GM21526 (cell line): Measurements from ENCODE around the gene CCS.
"Not testable (repeated sequence)": the region's sequence is repeated elsewhere in the genome, so short reads cannot be mapped to it uniquely, and the experiment has no call there.

Experiments
- ATAC-seq: cut with Tn5 transposase; IDR thresholded peaks from one replicate; pipeline ENCODE4 v1.9.1; 2021; ENCODE audit warnings: moderate library complexity; ENCODE audit not compliant: unreplicated experiment, low FRiP score

Gene CCS, protein sequence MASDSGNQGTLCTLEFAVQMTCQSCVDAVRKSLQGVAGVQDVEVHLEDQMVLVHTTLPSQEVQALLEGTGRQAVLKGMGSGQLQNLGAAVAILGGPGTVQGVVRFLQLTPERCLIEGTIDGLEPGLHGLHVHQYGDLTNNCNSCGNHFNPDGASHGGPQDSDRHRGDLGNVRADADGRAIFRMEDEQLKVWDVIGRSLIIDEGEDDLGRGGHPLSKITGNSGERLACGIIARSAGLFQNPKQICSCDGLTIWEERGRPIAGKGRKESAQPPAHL

DNA sequence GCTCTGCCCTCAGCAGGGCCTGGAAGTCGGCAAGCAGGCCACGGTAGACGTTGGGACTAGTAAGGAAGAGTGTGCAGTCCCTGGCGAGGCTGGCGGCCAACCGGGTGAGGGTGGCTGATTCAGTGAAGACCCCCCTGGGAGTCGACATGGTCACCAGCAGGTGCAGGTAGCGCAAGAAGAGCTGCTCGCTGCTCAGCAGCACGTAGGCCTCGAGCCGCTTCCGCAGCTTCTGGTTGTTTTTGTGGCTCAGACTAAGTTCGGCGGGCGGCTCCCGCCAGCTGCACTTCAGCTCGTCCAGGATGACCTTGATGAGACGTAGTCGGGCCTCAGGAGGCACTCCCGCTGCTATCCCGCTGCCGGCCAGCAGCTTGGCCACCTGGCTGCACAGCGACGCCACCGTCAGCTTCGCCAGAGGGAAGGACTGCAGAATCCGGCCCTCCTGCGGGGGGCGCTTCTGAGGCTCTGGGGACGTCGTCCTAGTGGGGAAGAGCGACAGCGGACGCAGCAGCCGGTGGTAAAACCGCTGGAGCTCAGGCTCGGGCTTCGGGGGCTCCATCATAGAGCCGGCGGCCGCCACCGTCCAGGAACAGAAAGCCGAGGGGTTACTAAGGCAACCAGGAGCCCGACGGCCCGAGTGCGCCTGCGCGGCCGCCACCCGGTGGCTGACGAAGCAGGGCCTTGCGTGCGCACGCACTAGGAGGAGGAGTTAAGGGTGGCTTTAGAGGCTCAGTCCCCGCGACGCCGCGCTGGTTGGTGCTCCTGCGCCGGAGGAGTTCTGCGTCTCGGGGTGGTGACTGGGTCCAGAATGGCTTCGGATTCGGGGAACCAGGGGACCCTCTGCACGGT is at the start of gene CCS, which contains the start of gene CCDC87:
CCS (plus strand) TSS at position 729 of the 846 bp plus-strand sequence; CDS start at position 806, 77 bp downstream.
CCDC87 (minus strand) TSS at position 607 of the 846 bp plus-strand sequence; CDS start at position 559, 48 bp downstream.
- ATAC-seq: peak; percentile 83

DNA sequence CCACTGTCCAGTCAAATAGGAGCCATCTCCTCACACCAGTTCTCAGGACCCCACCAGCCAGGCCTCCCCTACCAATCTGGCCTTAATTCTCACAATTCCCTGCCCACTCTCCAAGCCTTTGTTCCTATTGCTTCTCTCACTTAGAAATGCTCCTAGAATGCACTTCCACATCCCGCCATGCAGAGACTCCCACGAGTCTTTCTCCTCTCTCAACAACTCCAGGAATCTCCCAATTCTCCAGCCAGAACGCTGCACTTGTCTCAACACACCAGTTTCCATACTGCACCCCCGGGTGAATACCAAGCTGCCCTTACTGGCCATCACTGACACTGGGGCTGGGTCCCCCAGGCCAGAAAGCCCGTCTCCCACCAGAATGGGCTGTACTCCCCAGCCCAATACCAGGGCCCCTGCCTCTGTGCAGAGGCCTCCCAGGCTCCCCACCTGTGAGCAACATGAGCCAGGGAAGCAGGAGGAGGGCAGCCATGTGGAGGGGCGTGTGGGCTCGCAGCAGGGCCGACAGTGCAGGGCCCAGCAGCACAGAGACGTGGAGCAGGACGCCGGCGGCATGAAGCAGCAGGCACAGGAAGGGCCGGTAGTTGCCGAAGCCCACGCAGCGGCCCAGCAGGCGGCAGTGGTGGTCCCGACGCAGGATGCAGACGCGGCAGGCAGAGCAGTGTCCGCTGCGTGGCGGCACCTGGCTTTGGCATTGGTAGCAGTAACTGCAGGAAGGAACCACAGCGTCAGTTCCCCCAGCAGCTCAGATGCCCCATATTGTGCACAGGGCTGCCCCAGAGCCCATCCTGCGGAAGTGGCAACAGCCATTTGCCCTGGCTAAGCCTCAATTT is 49.5 kb upstream of the CCS start:
- no peak for ATAC-seq

DNA sequence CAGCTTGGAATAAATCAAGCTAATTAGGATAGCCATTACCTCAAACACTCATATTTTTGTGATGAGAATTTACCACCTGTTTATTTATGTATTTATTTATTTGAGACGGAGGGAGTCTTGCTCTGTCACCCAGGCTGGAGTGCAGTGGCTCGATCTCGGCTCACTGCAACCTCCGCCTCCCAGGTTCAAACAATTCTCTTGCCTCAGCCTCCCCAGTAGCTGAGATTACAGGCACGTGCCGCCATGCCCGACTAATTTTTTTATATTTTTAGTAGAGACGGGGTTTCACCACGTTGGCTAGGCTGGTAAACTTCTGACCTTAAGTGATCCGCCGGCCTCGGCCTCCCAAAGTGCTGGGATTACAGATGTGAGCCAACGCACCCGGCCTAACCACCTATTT is 48.0 kb upstream of the CCS start:
- not testable (repeated sequence) for ATAC-seq

DNA sequence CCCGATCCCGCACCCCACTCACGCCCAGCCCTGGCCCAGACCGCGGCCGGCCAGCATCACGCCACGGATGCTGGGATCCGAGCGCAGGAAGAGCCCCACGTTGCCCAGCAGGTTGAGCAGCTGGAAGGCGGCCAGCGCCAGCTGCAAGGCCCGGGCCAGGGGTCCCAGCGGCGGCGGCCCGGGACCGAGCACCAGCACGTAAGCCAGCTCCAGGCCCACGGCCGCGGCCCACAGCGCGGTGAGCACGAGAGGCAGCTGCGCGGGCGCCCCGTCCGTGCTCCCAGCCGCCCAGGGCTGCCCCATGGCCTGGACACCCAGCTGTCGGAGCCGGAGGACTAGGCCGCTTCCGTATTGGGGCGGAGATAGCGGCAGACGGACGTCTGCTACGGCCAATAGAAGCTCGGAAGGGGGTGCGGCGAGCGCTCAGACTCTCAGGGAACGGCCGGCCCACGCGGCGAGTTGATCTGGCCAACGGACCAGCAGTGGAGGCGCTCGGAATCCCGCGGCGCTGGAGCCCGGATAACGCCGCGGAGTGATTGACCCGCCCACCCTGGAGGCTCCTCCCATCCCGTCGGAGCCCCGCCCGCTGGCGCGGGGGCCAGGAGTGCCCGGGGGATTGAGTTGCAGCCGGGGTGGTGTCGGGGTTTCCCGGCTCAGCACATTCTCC is 47.2 kb upstream of the CCS start, which contains the start of gene ZDHHC24:
ZDHHC24 (minus strand) TSS at position 348 of the 667 bp plus-strand sequence; CDS start at position 303, 45 bp downstream.
- peak; percentile 81 for ATAC-seq

DNA sequence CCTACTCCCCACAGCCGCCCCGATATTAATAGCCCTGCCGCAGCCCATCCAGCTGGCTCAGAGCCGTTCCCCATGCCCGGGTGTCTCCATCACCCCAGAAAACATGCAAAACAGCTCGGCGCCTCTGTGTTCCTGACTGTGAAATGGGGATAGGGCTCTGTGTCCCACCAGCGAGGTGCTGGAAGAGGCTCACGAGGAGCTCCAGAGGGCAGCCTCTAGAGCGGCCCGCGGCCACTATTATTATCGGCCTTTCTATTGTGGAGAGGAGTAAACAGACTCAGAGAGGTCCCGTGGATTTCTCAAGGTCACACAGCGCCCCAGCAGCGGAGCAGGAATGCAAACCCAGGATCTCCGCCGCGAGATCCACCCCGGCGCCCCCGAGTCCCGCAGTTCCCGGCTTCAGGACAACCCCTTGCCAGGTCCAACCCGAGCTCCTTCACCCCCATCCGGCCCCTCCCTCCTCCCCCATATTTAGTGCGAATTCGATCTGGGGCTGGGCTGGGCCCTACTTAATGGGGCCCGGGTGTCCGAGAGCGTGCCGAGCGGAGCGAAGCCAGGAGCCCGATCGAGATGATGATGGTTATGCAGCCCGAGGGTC is 46.5 kb upstream of the CCS start, which contains the start of gene ACTN3:
ACTN3 (plus strand) TSS at position 536 of the 598 bp plus-strand sequence; CDS start at position 571, 35 bp downstream.
- ATAC-seq: no peak

DNA sequence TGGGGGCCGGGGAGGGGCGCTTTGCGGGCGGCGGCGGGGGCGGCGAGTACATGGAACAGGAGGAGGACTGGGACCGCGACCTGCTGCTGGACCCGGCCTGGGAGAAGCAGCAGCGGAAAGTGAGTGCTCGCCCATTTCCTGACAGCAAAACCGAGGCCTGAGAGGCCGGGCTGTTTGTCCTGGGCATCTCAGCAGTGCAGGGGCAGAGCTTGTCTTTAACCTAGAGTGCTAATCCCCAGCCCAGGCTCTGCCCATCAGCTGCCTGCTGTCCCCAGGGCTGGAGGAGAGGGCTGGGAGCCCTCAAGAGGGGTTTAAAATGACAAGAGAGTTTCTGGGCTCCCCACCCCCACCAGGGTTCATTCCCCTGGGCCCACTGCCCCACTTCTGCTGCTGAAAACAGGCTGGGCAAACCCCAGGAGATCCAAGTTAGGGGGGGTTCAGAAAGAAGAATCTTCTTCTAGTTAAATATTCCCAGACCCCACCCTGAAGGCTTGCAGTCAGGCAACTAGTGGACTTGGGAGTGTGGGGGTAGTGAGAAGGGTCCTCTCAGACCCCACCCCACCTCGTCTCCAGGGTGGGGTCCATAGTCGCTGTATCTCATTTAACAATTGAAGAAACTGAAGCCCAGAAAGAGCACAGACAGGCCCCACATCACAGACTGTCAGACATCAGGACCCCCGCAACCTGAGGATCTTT is 45.9 kb upstream of the CCS start:
- ATAC-seq: no peak

DNA sequence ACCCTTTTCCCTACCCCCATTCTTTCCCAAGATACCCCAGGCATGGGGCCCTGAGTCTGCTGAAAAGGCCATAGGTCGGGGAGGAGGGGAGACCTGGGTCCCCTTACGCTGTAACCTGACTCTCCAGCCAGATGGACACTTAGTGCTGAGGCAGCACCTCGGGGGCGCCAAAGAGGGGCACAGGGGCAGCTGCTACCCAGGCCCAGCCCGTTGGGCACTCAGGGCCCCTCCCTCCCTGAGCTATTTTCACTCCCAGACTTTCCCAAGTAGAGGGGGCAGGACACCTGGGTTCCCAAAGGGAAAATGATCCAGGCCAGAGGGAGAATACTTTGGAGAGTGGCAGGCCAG is 45.3 kb upstream of the CCS start:
- ATAC-seq: no peak

DNA sequence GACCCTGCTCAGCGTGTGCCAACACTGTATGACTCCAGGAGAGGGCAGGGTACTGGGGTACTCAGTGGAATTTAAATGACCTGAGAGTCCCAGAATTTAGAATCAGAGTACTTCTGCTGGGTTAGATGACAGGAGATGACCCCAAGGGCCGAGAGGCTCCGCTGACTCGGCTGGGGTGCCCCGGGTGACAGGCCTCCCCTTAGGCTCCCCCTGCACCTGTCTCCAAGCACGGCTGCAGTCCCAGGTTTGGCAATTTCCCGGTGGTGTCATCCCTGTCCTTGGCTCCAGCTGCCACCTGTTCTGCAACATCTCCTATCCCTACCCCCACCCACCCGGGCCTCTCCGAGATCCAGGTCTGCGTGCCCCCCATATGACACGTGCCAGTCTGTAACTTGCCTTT is 44.9 kb upstream of the CCS start:
- no peak for ATAC-seq

DNA sequence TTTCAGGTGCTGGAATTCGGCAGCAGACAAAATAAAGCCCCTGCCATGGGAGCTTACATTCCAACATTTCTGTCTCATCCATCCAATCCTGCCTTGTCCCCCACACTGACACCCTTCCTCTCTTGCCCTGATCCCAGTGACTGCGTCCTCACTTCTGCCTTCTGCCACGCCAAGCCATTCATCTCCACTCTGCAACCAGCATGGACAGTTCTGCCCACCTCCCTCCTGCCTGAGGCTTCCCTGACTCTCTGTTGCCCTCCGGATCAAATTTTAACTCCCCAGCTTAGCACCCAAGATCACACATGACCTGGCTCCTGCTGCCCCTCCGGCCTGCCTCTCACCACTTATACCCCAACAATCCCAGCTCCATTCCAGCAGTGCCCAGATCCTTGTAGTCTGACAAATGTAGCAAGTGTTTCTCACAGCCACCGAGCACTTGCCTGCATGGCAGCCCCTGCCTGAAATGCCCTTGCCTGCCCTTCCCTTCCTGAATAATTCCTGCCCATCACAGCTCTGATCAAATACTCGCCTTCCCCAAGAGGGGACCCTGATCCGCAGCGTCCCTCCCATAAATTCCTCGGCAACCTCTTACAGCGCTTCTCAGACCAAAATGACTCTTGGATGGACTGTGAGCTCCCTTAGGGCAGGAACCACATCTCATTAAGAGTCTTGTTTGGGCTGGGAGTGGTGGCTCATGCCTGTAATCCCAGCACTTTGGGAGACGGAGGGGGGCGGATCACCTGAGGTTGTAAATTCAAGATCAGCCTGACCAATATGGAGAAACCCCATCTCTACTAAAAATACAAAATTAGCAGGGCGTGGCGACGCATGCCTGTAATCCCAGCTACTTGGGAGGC is 44.0 kb upstream of the CCS start:
- ATAC-seq: no peak

DNA sequence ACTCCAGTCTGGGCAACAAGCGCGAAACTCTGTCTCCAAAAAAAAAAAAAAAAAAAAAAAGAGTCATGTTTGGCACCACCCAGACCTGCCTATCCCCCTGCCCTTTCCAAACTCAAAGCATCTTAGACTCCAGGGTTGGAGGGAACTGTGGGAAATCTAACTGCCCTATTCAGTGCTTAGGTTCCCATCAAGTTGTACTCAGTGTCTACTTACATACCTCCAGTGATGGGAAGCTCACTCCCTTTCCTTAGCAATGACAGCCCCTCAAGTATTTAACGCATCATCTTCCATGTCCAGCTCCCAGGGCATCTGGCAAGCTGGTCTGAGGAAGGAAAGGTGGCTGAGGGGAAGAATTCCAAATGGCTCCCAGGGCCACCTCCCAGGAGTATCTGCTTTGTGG is 43.3 kb upstream of the CCS start:
- no peak for ATAC-seq

DNA sequence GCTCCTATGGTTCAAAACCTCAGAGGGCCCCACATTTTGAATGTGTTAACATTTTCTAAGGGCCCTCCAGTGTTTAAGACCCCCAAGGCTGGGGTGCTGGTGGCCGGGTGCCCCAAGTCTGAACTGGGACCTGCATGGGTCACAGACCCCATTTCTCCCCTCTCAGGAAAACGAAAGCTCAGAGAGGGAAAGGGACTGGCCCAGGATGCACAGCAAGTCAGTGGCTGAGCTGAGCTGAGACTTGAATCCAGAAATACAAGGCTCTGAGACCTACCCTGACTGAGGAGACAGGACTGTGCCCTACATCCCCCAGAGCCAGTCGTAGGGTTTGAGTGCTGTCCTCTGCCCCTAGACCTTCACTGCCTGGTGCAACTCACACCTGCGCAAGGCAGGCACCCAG is 42.1 kb upstream of the CCS start:
- ATAC-seq: no peak

DNA sequence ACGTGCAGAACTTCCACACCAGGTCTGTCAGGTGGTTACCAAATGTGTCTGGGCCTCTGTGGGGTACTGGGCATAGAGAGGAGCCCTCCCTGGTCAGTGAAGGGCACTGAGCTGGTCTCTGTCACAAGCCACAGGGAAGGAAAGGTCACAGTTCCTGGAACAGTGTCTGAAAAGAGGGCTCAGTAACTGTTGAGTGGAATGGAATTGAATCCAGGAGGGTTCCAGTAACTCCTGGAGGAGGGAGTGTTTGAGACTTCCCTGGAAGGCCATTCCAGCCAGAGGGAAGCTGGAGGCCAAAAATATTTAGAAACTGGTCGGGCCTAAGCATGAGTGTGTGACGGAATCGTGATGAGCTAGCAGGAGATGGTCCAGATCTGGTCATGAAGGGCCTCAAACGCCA is 38.4 kb upstream of the CCS start:
- no peak for ATAC-seq

DNA sequence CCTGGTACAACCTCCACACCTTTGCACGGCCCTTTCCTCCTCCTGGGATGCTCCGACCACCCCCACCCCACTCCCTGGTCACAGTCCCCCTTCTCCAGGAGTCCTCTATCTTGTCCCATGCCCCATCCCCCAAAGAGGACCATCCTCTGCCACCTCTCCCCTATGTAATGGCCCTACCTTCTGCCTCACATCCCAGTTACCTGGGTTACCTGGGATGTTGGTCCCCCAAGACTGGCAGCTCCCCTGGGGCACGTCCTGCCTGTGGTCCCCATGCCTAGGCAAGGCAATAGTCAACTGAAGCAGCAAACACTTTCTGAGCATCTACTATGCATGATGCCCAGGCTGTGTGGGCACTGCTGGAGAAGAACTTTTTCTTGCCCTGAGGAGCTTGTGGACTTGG is 37.6 kb upstream of the CCS start:
- no peak for ATAC-seq

DNA sequence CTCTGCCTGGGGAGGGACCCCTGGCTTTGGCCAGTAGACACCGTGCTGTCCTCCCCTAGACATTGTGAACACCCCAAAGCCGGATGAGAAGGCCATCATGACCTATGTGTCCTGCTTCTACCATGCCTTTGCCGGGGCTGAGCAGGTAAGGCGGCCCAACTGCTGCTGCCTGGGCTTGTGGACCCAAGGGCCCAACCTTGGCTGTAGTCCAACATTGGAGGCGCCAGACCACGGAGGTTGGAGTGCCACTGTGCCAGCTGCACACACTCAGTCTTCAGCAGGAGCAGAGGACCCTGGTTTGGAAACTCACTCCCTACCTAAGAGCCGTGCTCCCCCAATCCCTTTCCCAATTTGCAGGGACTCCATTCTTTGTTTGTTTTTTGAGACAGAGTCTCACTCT is 36.9 kb upstream of the CCS start:
- no peak for ATAC-seq

DNA sequence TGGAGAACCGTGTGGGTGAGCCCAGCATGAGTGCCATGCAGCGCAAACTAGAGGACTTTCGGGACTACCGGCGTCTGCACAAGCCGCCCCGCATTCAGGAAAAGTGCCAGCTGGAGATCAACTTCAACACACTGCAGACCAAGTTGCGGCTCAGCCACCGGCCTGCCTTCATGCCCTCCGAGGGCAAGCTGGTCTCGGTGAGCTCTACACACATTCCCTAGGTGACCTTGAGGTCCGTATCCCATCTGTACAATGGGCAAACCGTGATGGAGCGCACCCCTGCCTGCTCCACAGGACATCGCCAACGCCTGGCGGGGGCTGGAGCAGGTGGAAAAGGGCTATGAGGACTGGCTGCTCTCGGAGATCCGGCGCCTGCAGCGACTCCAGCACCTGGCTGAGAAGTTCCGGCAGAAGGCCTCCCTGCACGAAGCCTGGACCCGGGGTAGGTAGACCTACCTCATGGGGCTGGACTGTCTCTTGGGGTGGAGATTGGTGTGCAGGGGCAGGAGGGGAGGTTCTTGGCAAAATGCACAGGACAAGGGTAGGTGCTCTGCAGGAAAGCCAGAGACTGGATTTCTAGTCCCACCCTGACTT is 35.2 kb upstream of the CCS start:
- no peak for ATAC-seq

DNA sequence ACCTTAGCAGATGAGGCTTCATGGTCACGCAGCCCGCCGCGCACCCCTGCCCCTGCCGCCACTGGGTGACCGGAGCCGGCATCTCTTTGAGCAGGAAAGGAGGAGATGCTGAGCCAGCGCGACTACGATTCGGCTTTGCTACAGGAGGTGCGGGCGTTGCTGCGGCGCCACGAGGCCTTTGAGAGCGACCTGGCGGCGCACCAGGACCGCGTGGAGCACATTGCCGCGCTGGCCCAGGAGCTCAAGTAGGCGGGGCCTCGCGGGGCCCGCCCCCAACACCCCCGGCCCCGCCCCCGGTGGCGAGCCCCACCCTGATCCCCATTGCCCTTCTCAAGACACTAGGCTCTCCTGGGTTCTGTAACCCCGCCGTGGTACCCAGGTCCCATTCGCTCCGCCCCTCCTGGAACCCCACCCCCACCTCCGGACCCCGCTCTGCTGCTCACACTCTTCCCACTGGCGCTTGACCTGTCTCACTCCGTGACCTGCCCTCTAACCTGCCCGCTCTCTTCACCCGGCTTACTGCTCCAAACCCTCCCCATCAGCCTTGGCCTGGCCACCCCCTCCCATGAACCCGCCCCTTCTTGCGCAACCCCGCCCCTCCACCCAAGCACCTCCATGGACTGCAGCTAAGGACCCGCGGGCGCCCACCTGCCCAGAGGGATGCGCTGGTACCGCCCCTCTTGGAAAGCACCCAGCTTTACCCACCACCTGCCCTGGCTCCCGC is 33.7 kb upstream of the CCS start:
- no peak for ATAC-seq
